ENCODE measurements around the gene NBPF3.

- TF ChIP-seq ZNF274 (IDR thresholded peaks at IDR 0.05; ENCODE audit: low read depth, low read length) (no peak), YY1 (IDR thresholded peaks at IDR 0.05; ENCODE audit: insufficient read depth, insufficient read length) (no peak)
These were observed 49.2 kb downstream of the NBPF3 start for GRCh38 chr1:21489146-21489545.
